Natural killer cell treated with Interleukin-12 subunit alpha and Interleukin-12 subunit beta and Interleukin-15 and Interleukin-18, amount 100 ng/mL, for 72 hours (primary cell): ENCODE data around the gene CRTC1. TPM values are rescaled to one million over a fixed set of nuclear protein-coding genes. Genes with fewer than 3 reads are reported as not detected.

Experiments used
- ATAC-seq, 2 donors: fragments of 150-1000 bp; cut with Tn5 transposase in 1 of 2; sonication (Bioruptor Pico), chemical (Tn5 transposase) in 1 of 2; 2 replicates each; pipeline ENCODE4 v1.10.0; 2021
- DNase-seq: peaks from one replicate; pipeline ENCODE4 v3.0.0; 2022; ENCODE audit warnings: low spot score
- H3K27ac Mint-ChIP-seq, 2 donors: 1 replicate in 1 of 2; 2 replicates in 1 of 2; pipeline ENCODE4 v1.8.0; 2022; ENCODE audit warnings: mixed read lengths in 2 of 2, mild to moderate bottlenecking in 1 of 2, moderate library complexity in 1 of 2
- H3K27me3 Mint-ChIP-seq, 2 donors: 1 replicate in 1 of 2; 2 replicates in 1 of 2; pipeline ENCODE4 v1.8.0; 2022; ENCODE audit warnings: mixed read lengths in 2 of 2
- H3K36me3 Mint-ChIP-seq: one replicate; pipeline ENCODE4 v1.8.0; 2022; ENCODE audit warnings: mixed read lengths
- H3K4me1 Mint-ChIP-seq, 2 donors: 1 replicate in 1 of 2; 2 replicates in 1 of 2; pipeline ENCODE4 v1.8.0; 2022; ENCODE audit warnings: low read depth in 2 of 2, mixed read lengths in 2 of 2, mild to moderate bottlenecking in 1 of 2
- H3K4me3 Mint-ChIP-seq: one replicate; pipeline ENCODE4 v1.8.0; 2022; ENCODE audit warnings: mixed read lengths
- H3K9me3 Mint-ChIP-seq: 2 replicates; pipeline ENCODE4 v1.8.0; 2022; ENCODE audit warnings: mixed read lengths
- total RNA-seq, 2 donors: library from RNA; stranded (reverse); gene quantifications; one replicate each; pipeline ENCODE4 v1.2.3, GENCODE V29; 2022

Gene CRTC1
- total RNA-seq, 2 donors from 2014 or later: 7.6 to 9.3 TPM

- Mint-ChIP-seq H3K36me3 (no peaks in the 10 kb centered on the region), H3K27me3 (no peaks in the 10 kb centered on the region), H3K4me1 (peaks cover 8 to 36% of the 10 kb centered on the region in 2 donors), H3K4me3 (no peak overlapping the region), H3K27ac (no peak overlapping the region), H3K9me3 (no peaks in the 10 kb centered on the region)
- DNase-seq: no peak
- no peak for ATAC-seq
These were observed 26.7 kb downstream of the CRTC1 start for GRCh38 chr19:18710186-18710585.

- DNase-seq (no peak), ATAC-seq (no peak)
- H3K36me3 Mint-ChIP-seq: no peaks in the 10 kb centered on the region
- H3K27me3 Mint-ChIP-seq: no peaks in the 10 kb centered on the region
- no peak overlapping the region for H3K4me3 Mint-ChIP-seq
- peaks cover 8 to 42% of the 10 kb centered on the region in 2 donors for H3K4me1 Mint-ChIP-seq
- H3K27ac Mint-ChIP-seq: no peak overlapping the region
- H3K9me3 Mint-ChIP-seq: no peaks in the 10 kb centered on the region
These were observed 27.7 kb downstream of the CRTC1 start for GRCh38 chr19:18710996-18711751.

- no peak overlapping the region for H3K27ac Mint-ChIP-seq
- no peaks in the 10 kb centered on the region for H3K36me3 Mint-ChIP-seq
- no peaks in the 10 kb centered on the region for H3K27me3 Mint-ChIP-seq
- ATAC-seq (no peak), DNase-seq (no peak)
- peaks cover 8 to 41% of the 10 kb centered on the region in 2 donors for H3K4me1 Mint-ChIP-seq
- H3K9me3 Mint-ChIP-seq: no peaks in the 10 kb centered on the region
- no peak overlapping the region for H3K4me3 Mint-ChIP-seq
These were observed 28.4 kb downstream of the CRTC1 start for GRCh38 chr19:18711893-18712292.

- no peaks in the 10 kb centered on the region for H3K9me3 Mint-ChIP-seq
- no peak overlapping the region for H3K4me3 Mint-ChIP-seq
- H3K4me1 Mint-ChIP-seq: peaks cover 8 to 36% of the 10 kb centered on the region in 2 donors
- DNase-seq: no peak
- no peaks in the 10 kb centered on the region for H3K36me3 Mint-ChIP-seq
- H3K27ac Mint-ChIP-seq: no peak overlapping the region
- no peaks in the 10 kb centered on the region for H3K27me3 Mint-ChIP-seq
- no peak for ATAC-seq
These were observed 29.5 kb downstream of the CRTC1 start for GRCh38 chr19:18712981-18713380.

- ATAC-seq (peak; percentile 49 to 68), DNase-seq (no peak)
- H3K36me3 Mint-ChIP-seq: no peaks in the 10 kb centered on the region
- H3K4me3 Mint-ChIP-seq: no peak overlapping the region
- H3K9me3 Mint-ChIP-seq: no peaks in the 10 kb centered on the region
- H3K27ac Mint-ChIP-seq: peak overlapping the region in 1 of 2 donors; percentile 51
- peaks cover 8 to 34% of the 10 kb centered on the region in 2 donors for H3K4me1 Mint-ChIP-seq
- H3K27me3 Mint-ChIP-seq: no peaks in the 10 kb centered on the region
These were observed 30.2 kb downstream of the CRTC1 start for GRCh38 chr19:18713550-18714117.

GRCh38 chr19:18715416-18715815, 31.9 kb downstream of the CRTC1 start:
- peak overlapping the region in 1 of 2 donors; percentile 14 for H3K27ac Mint-ChIP-seq
- no peaks in the 10 kb centered on the region for H3K9me3 Mint-ChIP-seq
- no peaks in the 10 kb centered on the region for H3K36me3 Mint-ChIP-seq
- no peak for ATAC-seq
- H3K27me3 Mint-ChIP-seq: no peaks in the 10 kb centered on the region
- peaks cover 8 to 33% of the 10 kb centered on the region in 2 donors for H3K4me1 Mint-ChIP-seq
- H3K4me3 Mint-ChIP-seq: no peak overlapping the region
- DNase-seq: no peak

GRCh38 chr19:18716857-18717256, 33.4 kb downstream of the CRTC1 start:
- no peaks in the 10 kb centered on the region for H3K27me3 Mint-ChIP-seq
- no peak for ATAC-seq
- H3K4me3 Mint-ChIP-seq: no peak overlapping the region
- H3K36me3 Mint-ChIP-seq: no peaks in the 10 kb centered on the region
- H3K4me1 Mint-ChIP-seq: peaks cover 8 to 36% of the 10 kb centered on the region in 2 donors
- no peaks in the 10 kb centered on the region for H3K9me3 Mint-ChIP-seq
- no peak for DNase-seq
- H3K27ac Mint-ChIP-seq: peak overlapping the region in 1 of 2 donors; percentile 42

- H3K4me3 Mint-ChIP-seq: no peak overlapping the region
- H3K4me1 Mint-ChIP-seq: peaks cover 8 to 36% of the 10 kb centered on the region in 2 donors
- H3K27ac Mint-ChIP-seq: no peak overlapping the region
- no peaks in the 10 kb centered on the region for H3K9me3 Mint-ChIP-seq
- no peak for DNase-seq
- H3K36me3 Mint-ChIP-seq: no peaks in the 10 kb centered on the region
- ATAC-seq: no peak
- no peaks in the 10 kb centered on the region for H3K27me3 Mint-ChIP-seq
These were observed 34.1 kb downstream of the CRTC1 start for GRCh38 chr19:18717601-18718000.

GRCh38 chr19:18718015-18718526, 34.6 kb downstream of the CRTC1 start:
- ATAC-seq (no peak), DNase-seq (peak; percentile 31)
- H3K27me3 Mint-ChIP-seq: no peaks in the 10 kb centered on the region
- H3K9me3 Mint-ChIP-seq: no peaks in the 10 kb centered on the region
- peaks cover 6 to 33% of the 10 kb centered on the region in 2 donors for H3K4me1 Mint-ChIP-seq
- H3K4me3 Mint-ChIP-seq: no peak overlapping the region
- H3K36me3 Mint-ChIP-seq: no peaks in the 10 kb centered on the region
- H3K27ac Mint-ChIP-seq: peak overlapping the region in 1 of 2 donors; percentile 24

- no peak for ATAC-seq
- no peak overlapping the region for H3K27ac Mint-ChIP-seq
These were observed 35.5 kb downstream of the CRTC1 start for GRCh38 chr19:18718846-18719458.

GRCh38 chr19:18719541-18719940, 36.1 kb downstream of the CRTC1 start:
- Mint-ChIP-seq H3K27me3 (no peaks in the 10 kb centered on the region), H3K27ac (no peak overlapping the region), H3K4me1 (peaks cover 0 to 31% of the 10 kb centered on the region in 2 donors), H3K36me3 (no peaks in the 10 kb centered on the region), H3K9me3 (no peaks in the 10 kb centered on the region), H3K4me3 (no peak overlapping the region)
- ATAC-seq (no peak), DNase-seq (no peak)

More at GRCh38 chr19:18718846-18719458, 35.5 kb downstream of the CRTC1 start:
- DNase-seq: peak; percentile 42
- no peaks in the 10 kb centered on the region for H3K9me3 Mint-ChIP-seq
- H3K36me3 Mint-ChIP-seq: no peaks in the 10 kb centered on the region
- H3K4me1 Mint-ChIP-seq: peaks cover 0 to 33% of the 10 kb centered on the region in 2 donors
- no peaks in the 10 kb centered on the region for H3K27me3 Mint-ChIP-seq
- H3K4me3 Mint-ChIP-seq: no peak overlapping the region

GRCh38 chr19:18723871-18724377, 40.4 kb downstream of the CRTC1 start:
- Mint-ChIP-seq H3K9me3 (no peaks in the 10 kb centered on the region), H3K4me1 (peaks cover 0 to 16% of the 10 kb centered on the region in 2 donors), H3K27ac (no peak overlapping the region), H3K27me3 (no peaks in the 10 kb centered on the region), H3K4me3 (no peak overlapping the region), H3K36me3 (no peaks in the 10 kb centered on the region)
- no peak for ATAC-seq
- peak; percentile 49 for DNase-seq

GRCh38 chr19:18725841-18726770, 42.6 kb downstream of the CRTC1 start:
- Mint-ChIP-seq H3K4me3 (no peak overlapping the region), H3K36me3 (no peaks in the 10 kb centered on the region), H3K27me3 (no peaks in the 10 kb centered on the region), H3K9me3 (no peaks in the 10 kb centered on the region), H3K4me1 (peaks cover 2 to 16% of the 10 kb centered on the region in 2 donors), H3K27ac (no peak overlapping the region)
- ATAC-seq (no peak), DNase-seq (peak; percentile 35)
